GM13977 (cell line): ENCODE data around the gene RNF175.

ENCODE experiments used
- DNase-seq: peaks from one replicate; pipeline ENCODE4 v3.0.0; 2012; ENCODE audit warnings: low spot score
- in situ Hi-C: fragments of 300-500 bp; cut with MboI; formaldehyde crosslinking; loops from one replicate; pipeline ENCODE4 v1.12.0; 2022; ENCODE audit warnings: low sequenced_read_pairs, low pct_unique_long_range_greater_than_20kb, mixed read lengths, inconsistent platforms; ENCODE audit not compliant: unreplicated experiment
- TF ChIP-seq, protein P1 (sequence below): IDR thresholded peaks from 2 replicates; pipeline ENCODE4 v1.5.1; 2012; ENCODE audit warnings: mild to moderate bottlenecking, control low read depth; ENCODE audit not compliant: insufficient read depth; ENCODE audit errors: extremely low read depth, missing control alignments

The RNF175 gene

DNA sequence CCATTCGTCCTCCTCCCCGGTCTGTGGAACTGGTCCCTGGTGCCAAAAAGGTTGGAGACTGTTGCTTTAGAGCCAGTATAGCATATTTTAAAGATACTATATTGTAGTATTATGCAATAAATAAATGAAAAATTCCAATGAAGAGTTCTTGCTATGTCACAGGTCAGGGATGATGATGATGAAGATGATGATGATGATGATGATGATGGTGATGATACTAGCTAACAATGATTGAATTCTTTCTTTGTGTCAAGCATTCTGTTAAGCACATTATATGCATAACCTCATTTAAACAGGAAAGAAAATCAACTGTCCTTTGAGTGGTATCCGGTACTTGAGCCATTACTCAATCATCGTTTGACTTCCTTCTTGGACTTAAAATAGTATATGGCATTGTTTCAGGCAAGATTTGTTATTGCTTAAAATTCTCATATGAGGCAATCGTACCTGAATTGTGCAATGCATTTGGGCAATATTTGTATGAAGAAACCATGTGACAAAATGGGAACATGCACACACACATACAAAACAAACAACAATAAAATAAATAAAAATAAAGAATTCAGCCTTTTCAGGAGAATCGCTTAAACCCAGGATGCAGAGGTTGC, 98.5 kb downstream of the RNF175 start:
- in situ Hi-C loops, result no loop called here
- TF ChIP-seq, protein P1, sequence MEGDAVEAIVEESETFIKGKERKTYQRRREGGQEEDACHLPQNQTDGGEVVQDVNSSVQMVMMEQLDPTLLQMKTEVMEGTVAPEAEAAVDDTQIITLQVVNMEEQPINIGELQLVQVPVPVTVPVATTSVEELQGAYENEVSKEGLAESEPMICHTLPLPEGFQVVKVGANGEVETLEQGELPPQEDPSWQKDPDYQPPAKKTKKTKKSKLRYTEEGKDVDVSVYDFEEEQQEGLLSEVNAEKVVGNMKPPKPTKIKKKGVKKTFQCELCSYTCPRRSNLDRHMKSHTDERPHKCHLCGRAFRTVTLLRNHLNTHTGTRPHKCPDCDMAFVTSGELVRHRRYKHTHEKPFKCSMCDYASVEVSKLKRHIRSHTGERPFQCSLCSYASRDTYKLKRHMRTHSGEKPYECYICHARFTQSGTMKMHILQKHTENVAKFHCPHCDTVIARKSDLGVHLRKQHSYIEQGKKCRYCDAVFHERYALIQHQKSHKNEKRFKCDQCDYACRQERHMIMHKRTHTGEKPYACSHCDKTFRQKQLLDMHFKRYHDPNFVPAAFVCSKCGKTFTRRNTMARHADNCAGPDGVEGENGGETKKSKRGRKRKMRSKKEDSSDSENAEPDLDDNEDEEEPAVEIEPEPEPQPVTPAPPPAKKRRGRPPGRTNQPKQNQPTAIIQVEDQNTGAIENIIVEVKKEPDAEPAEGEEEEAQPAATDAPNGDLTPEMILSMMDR, result no peak
- no peak for DNase-seq
